PC-9 (cell line): ENCODE data around the gene TBL1Y.

Source experiments
- EZH2 ChIP-seq: fragments of 200-600 bp; sonication (generic); IDR thresholded peaks from 2 replicates; pipeline ENCODE4 v1.8.0; 2017; ENCODE audit warnings: antibody characterized with exemption, low read depth
- TF ChIP-seq, protein P1 (sequence below): fragments of 200-600 bp; sonication (generic); conservative IDR thresholded peaks from 2 replicates; pipeline ENCODE4 v1.6.1; 2017; ENCODE audit warnings: mixed run types, antibody characterized with exemption, mild to moderate bottlenecking, moderate library complexity

DNA sequence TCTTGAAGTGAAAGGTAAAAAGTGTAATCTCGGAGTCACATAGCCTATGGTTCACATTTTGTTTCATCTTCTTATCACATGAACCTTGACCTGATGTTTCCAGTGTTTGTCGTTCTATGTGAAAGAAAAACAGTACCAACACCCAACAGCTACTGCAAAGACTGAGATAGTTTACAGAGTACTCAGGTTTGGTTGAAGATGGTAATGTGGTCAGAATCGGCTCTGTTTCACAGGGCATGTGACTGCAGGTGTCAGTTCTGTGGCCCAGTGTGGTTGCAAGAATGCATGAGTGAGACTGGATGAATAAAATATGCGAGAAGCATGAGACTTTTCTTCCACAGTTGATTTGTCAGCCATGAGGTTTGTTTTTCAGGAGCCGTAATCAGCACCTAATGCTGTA is 130.2 kb downstream of the TBL1Y start:
- TF ChIP-seq, protein P1, sequence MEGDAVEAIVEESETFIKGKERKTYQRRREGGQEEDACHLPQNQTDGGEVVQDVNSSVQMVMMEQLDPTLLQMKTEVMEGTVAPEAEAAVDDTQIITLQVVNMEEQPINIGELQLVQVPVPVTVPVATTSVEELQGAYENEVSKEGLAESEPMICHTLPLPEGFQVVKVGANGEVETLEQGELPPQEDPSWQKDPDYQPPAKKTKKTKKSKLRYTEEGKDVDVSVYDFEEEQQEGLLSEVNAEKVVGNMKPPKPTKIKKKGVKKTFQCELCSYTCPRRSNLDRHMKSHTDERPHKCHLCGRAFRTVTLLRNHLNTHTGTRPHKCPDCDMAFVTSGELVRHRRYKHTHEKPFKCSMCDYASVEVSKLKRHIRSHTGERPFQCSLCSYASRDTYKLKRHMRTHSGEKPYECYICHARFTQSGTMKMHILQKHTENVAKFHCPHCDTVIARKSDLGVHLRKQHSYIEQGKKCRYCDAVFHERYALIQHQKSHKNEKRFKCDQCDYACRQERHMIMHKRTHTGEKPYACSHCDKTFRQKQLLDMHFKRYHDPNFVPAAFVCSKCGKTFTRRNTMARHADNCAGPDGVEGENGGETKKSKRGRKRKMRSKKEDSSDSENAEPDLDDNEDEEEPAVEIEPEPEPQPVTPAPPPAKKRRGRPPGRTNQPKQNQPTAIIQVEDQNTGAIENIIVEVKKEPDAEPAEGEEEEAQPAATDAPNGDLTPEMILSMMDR: no peak
- TF ChIP-seq EZH2: no peak
